Activated naive CD8-positive, alpha-beta T cell treated with anti-CD3 and anti-CD28 coated beads, Interleukin-2, amount 50 U/mL, for 16 hours (primary cell): ENCODE data around the gene OR6N2.

Source experiments
- DNase-seq: peaks from one replicate; pipeline ENCODE4 v3.0.0-alpha.2; 2020; ENCODE audit warnings: low read depth, low spot score

OR6N2 gene, protein sequence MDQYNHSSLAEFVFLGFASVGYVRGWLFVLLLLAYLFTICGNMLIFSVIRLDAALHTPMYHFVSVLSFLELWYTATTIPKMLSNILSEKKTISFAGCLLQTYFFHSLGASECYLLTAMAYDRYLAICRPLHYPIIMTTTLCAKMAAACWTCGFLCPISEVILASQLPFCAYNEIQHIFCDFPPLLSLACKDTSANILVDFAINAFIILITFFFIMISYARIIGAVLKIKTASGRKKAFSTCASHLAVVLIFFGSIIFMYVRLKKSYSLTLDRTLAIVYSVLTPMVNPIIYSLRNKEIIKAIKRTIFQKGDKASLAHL

DNA sequence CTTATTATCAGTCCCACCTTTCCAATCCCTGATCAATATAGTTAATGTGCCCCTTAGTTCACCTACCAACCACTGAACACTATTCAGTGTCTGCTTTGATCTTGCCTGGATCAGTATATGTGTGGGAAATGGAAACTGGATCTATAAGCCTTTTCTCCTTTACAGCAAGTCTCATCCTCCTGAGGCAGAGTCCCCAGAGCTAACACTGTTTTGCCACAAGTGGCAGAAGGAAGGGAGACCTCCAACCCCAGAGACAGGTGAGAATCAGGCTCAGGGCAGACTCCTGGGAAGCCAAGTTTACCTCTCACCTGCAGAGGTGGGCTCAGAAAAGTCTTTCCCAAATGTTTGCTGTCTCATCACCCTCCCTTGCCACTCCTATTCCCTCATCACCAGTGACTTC lies at the start of gene OR6N2:
Gene OR6N2 (minus strand): TSS at position 101 of the 400 bp plus-strand sequence. CDS start 3,569 bp downstream, outside the sequence.
- DNase-seq: no peak

DNA sequence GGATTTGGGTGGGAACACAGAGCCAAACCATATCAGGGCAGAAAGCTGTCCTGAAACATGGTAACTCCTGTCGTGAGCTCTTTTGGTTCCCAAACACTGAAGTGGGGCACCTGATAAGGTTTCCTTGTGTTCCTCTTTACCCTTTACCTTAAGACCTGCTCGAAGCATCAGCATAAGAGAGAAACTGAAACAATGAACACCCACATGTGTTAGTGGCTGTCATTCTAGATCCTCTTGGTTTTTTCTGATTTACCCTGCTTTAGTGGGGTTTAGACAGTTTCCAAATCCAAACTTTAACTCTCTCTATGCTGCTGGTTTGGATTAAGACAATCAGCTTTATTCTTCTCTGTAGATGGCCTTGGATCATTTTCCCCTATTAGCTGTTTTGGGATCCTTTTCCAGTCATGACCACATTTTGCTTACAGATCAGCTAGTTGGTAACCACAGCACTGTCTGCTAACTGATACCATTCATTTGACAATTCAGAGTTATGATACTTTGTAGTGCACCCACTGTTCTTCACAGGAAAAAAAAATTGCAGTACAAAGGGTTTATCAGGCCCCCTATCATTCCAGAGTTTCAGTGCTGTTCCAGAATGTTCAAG lies 49.2 kb upstream of the OR6N2 start:
- no peak for DNase-seq

DNA sequence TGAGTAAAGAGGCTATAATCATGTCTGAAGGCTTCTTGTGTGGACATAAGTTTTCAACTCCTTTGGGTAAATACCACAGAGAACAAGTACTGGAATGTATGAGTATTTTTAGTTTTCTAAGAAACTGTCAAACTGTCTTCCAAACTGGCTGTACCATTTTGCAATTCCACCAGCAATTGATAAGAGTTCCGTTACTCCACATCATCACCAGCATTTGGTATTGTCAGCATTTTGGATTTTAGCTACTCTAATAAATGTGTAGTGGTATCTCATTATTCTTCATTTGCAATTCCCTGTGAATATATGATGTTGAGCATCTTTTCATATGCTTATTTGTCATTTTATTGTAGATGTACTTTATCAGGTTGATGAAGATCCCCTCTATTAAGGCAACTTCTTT lies 40.7 kb upstream of the OR6N2 start:
- no peak for DNase-seq

DNA sequence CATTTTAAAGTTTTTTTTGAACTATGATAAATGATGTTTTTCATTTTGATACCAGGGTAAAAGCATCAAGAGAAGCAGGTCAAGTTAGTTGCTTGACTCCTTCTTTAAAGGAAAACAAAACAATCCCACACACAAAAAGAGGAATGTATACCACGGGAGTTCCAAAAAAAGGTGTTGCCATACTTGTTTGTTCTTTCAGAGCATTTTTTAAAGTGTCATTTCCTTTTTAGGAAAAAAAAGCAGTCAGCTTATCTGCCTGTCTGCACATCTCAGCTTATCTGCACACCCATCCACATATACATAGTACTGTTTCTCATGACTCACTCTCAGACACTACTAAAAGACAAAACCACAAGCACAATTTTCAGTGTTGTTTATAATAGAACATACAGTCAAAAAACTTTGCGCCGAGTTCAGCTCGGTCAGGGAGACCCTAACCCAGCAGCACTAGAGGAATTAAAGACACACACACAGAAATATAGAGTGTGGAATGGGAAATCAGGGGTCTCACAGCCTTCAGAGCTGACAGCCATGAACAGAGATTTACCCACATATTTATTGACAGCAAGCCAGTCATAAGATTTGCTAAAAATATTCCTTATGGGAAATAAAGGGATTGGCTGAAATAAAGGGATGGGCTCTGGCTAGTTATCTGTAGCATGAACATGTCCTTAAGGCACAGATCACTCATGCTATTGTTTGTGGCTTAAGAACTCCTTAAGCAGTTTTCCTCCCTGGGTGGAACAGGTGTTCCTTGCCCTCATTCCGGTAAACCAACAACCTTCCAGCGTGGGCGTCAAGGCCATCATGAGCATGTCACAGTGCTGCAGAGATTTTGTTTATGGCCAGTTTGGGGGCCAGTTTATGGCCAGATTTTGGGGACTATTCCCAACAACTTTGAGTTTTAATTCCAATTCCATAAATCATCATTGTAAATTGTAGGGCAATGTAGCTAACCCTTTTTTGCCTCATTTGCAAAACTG lies 38.7 kb upstream of the OR6N2 start:
- no peak for DNase-seq

DNA sequence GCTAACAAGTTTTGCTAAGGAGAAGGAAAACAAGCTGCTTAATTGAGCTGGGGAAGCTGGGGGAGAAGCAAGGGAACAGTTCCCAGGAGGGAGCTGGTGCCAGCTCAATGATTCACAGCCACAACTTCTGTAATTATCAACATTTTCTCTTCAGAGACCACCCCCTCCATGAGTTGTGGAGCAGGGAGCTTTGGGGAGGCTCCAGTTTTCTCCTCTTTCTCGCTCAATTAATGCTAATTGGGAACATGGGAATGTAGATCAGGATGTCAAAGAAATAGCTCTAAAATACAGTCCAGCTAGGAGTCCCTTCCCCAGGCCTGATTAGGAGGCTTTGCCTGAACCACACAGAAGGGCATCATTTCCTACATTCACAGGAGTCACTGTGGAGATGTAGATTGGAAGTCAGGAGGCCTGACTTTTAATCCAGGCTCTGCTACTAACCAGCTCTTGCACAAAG lies 38.0 kb upstream of the OR6N2 start:
- no peak for DNase-seq

DNA sequence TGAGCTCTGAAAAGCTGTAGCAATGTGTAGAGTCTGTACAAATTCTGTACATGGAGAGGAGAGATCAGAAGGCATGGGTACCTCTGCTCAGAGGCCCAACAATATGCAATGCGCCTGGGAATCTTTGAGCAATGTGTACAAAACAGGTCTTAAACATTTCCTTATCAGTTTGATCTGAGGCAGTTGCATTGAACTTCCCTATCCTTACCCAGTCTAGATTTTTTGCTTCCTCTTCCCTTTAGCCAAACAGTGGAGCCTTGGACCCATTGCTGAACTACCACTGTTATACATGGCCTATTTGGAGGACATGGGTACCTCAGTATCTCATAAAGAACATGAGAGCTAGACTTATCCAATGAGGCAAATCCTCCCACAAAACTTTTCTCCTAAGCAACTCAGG lies 37.6 kb upstream of the OR6N2 start:
- DNase-seq: no peak

DNA sequence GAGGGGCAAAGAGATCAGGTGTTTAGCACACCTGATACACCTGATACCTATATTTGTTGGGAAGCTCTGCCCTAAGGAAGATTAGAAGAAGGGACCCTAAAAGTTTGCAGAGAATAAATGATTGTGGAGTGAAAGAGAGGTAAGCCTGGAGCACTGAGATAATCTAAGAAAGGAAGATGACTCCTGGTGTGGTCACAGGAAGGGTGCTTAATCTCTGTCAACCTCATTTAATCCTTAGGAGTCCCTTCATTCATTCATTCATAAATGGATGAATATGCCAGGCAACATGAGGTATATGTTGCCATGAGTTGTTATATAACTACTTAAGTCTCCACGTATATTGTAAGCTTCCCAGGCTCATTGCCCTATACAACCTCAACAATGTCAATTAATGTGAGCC lies 34.0 kb upstream of the OR6N2 start:
- DNase-seq: no peak

DNA sequence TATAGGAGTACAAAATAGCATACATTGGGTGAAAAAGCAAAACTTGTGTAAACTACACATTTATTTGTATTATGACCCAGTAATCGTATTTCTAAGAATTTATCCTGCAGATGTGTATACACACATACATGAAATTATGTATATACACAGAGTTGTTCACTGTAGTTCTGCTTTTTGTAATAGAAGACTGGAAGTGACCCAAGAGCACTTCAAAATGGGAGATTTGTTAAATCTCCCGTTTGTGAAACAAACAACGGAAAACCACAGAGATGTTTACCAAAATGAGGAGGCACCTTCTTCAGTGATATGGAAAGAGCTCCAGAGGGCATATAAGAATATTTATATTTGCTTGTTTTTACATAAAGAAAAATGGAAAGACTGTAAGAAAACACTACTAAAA lies 32.2 kb upstream of the OR6N2 start:
- DNase-seq: no peak

DNA sequence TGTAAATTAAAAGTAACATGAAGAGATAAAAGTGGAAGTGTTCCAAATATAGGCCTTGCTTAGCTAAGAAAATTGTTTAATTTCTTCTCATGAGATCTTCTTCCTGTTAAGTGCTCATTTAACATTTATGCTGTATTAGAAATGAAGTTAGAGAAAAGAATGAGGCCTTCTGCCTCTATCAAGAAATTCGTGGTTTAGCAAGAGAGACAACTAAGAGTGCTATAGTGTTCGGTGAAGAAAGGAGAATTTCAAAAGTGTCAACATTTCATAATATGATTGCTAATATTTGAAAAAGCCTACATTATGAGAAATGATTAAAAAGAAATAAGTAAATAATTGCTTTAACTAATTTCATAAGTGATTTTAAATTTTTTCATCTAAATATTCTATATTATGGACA lies 31.3 kb upstream of the OR6N2 start:
- DNase-seq: no peak

DNA sequence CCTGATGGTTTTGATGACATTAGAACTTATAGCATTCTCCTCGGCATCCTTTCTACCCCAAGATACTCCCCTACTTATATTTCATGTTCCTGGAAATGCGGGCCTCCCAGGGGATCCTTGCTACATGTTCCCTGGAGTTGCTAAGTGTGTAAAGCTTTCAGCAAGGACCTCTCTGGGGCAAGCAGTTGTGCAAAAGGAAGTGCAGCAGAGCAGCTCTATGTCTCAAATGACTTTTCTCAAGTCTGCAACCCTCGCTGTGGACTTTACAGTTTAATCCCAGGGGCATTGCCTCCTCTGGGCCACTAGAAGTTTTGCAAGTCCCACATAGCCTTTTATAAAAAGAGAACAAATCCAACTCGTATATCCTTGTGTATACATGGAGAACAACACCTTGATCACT lies 29.3 kb upstream of the OR6N2 start:
- DNase-seq: no peak

DNA sequence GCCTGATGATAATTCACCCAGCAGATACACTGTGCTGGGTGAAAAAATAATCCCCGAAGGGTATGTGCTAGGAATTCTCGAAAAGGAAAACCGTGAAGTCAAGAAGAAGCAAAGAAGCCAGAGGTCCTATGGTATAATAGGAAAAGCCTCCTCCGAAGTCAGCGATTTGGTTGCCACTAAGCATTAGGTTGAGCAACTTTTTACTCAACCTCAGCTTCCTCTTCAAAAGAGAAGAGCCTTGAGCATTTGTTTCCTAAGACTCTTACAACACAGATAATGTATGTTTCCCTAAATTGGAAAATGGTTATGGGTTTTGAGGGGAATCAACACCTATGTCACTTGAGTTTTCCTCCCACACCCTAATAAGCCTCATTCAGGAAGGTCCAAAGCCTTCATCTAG lies 28.9 kb upstream of the OR6N2 start:
- DNase-seq: no peak

DNA sequence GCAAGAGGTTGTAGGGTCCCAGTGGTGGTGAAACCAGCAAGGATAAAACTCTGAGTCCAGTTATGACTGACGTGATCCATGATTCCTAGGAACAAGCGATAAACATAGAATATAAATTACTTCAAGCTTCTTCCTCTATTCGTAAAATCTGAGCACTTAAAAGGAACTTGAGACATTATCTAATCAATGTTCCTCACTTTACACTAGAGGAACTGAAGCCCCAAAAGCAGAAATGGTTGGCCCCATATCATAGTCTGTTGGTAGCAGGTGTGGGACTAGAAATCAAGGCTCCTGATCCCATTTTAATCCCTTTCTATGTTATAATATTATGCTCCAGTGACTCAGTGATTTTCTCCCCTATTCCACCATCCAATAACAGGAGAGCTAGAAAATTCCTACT lies 28.3 kb upstream of the OR6N2 start:
- no peak for DNase-seq

DNA sequence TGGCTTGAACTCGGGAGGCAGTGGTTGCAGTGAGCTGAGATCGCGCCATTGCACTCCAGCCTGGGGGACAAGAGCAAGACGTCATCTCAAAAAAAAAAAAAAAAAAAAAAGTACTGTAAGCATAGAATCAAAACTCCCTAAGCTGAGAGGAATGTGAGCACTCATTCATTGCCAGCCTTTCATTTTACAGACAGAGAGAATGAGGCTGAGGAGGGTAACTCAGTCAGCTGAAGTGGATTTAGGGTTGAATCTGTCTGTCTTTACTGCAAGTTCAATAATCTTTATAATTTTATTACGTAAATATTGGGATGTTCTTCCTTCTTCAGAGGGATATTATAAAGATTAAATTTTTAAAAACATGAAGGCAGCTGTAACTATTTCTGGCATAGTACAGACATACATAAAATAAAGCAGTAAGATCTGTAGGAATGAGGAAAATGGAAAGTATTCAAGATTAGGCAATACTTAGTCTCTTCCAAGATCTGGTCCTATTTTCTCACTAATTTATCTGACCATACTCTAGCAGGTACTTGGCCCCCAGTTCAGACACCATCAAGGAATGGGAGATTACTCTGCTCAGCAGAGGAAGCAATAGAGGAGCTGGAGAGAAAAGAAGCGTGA lies 26.0 kb upstream of the OR6N2 start:
- no peak for DNase-seq

DNA sequence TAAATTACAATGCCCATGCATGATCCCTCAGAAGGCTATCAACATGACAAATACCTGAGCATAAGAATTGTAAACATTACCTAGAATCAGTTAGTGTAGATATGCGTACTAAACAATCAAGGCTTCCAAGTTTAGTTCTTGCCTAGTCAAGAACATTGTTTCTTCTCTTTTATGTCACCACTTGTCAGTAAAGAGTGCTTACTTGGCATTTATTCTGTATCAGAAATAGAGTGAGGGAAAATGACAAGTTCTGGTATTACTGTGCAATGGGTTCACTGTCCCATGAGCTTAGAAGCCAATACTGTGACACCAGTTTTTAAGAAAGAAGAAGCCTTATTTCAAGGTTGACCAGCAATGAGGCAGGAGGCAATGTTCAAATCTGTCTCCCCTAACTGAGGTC lies 22.7 kb upstream of the OR6N2 start:
- no peak for DNase-seq

DNA sequence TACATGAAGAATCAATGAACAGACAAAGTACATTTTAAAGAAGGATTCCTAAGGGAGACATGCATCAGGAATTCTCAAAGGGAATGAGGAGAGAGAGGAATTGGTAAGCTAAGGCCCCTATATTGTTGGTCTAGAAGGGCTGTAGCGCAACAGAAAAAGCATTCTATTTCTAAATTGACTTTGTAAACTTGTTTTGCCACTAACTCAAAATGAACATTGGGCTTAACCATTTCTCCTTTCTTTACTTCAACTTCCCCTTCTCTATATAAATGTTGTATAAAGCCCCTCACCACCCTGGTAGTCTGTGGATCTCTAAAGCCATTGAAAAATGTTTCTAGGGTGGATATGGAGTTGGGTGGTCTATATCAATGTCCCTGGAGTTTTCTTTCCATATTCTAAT lies 20.4 kb upstream of the OR6N2 start:
- no peak for DNase-seq

DNA sequence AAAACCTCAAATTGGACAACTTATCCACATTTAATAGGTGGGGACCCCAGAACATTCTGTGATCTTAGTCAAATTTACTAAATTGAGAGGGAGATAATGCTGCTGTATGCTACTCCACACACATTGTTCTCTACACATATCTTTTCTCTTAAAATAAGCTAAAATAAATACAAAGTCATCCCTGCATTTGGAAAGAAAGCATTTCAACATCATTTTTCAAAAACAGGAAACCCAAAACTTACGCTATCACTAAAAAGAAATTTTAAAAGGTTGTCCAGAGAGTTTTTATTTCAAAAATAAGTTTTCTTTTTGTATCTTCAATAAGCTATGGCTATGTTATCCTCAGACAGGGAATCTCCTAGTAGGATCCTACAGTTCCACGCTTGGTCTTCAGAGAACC lies 19.5 kb upstream of the OR6N2 start:
- DNase-seq: no peak

DNA sequence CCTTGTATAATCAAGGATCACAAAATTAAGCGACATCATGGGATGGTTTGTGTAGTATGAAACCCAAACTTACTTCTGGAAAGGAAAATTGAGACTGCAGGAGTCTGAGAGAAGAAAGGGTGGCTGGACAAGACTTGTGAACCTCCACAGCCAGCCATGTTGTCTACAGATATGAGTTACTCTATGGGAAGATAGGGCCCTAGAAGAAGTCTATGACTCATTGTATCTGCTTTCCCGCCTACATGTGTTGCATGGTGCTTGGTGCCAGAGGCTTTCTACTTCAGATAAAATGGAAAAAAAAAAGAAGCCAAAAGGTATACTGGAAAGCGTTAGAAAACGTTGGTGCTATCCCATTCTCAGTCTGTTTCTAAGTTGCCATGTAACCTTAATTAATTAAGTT lies 18.7 kb upstream of the OR6N2 start:
- no peak for DNase-seq

DNA sequence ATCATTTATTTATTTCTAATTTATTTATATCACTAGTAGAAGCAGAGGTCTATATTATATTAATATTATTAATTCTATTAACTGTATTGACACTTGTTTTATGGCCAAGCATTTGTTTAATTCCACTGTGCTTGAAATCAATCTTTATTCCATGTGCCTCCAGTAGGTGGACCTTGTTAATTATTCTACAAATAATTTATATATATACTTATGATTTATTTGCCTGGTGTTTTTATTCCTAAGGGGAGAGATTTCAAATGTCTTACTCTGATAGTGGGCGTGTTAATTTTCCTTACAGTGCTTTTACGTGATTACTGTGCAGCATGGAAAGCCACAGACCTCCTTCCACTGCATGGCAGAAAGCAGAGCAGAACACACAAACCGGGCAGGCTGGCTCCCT lies 17.5 kb upstream of the OR6N2 start:
- no peak for DNase-seq

DNA sequence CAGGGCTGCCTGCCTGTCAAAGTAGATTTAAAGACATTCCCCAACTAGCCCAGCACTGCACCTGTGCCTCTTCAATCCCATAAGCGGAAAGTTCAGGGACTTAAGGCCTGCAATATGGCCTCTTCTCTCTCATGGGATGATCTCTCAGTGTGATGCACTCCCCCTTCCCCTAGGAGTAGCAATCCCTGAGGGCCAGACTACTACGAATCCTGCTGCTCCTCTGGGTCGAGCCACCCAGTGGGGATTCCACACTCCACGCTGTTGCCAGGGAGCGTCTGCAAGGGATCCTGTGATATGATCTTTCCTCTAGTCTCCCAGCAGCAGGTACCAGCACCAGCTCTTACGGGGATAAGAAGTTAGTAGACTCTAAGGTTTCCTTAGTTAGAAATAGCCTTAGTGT lies 13.2 kb upstream of the OR6N2 start:
- DNase-seq: no peak

DNA sequence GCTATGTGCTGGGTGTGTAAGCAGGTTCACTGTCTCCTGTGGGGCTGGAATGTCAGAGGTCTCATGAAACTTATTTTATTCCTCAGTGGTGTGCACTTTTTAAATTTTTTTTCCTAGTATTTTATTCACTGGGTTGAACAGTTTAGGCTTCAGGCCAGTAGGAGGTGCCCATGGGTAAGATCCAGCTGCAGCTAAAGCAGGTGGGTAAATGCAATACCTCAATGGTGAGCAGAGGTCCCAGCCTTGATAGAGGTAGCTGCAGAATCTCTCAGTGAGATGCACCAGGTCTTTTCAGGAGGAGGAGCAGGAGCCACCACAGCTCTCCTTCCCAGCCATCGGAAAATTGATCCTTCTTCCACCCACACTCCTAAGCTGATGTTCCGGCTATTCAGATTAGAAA lies 12.6 kb upstream of the OR6N2 start:
- DNase-seq: no peak

DNA sequence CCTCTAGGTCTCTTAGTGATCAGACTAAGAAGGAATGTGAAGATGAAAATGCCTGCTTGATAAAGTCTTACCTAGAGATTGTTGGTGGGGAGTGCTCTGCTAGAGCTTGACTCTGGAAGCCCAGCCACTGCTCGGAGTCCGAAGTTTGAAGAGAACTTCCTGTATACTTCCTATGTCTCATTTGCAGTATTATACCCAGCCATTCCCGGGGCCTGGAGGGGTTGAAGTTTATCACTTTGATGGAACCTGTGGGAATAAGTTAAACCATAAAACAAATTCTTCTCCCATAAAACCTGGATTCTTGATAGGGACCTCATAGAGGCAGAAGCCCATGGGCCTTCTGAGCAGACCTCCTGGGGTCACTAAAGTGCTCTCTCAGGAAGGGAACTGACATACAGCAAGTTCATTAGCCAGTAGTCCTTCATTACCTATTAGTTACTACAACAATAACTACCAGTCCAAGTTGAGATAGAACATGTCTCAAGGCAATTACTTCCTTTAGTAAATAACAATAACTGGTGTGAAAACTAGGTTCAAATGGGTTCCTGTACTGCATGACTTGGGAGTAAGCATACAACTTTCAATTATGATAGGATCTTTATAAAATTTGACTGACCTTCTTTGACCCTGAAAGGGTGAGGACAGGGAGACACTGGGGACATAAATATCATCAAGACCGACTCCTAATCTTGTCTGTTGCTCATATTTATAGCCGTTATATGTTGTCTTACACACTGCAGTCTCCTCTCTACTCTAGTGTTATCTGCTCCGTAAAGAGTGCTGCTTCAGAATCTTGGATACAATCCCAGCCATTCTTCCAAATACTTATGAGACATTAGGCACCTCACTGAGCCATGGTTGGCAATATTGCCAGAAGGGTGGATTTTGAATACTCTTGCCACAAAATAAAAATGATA lies 8.8 kb downstream of the OR6N2 start, which contains the start of gene OR6N1:
Gene OR6N1 (minus strand): TSS at position 246 of the 917 bp plus-strand sequence. CDS start 5,513 bp downstream, outside the sequence.
- DNase-seq: no peak
